GM18909 (cell line): ENCODE measurements around the gene TFDP1.
"Not testable (repeated sequence)": the region's sequence is repeated elsewhere in the genome, so short reads cannot be mapped to it uniquely, and the experiment has no call there.

ENCODE experiments used
- ATAC-seq: cut with Tn5 transposase; IDR thresholded peaks from one replicate; pipeline ENCODE4 v1.9.1; 2021; ENCODE audit warnings: mild to moderate bottlenecking; ENCODE audit not compliant: unreplicated experiment, poor library complexity

TFDP1 gene

GRCh38 chr13:113594066-113594821 is 9.7 kb downstream of the TFDP1 start:
- not testable (repeated sequence) for ATAC-seq

DNA sequence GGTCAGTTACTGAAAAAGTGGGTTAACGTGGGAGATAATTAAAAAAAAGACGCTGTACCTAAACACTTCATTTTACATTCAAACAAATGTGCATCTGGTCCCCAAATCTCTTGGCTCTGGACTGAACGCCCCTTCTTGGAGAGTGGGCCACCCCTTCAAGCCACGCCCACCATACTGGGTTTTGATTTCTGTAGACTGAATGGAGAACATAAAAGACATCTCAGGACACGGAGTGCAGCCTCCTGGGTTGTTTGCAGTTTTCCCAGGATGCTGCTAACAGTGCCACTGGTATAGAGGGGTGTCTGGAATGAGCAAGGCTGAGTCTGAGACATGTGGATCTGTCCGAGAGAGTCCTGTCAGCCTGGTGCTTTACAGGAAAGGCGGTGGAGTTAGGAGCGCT is 10.6 kb downstream of the TFDP1 start:
- ATAC-seq = no peak

DNA sequence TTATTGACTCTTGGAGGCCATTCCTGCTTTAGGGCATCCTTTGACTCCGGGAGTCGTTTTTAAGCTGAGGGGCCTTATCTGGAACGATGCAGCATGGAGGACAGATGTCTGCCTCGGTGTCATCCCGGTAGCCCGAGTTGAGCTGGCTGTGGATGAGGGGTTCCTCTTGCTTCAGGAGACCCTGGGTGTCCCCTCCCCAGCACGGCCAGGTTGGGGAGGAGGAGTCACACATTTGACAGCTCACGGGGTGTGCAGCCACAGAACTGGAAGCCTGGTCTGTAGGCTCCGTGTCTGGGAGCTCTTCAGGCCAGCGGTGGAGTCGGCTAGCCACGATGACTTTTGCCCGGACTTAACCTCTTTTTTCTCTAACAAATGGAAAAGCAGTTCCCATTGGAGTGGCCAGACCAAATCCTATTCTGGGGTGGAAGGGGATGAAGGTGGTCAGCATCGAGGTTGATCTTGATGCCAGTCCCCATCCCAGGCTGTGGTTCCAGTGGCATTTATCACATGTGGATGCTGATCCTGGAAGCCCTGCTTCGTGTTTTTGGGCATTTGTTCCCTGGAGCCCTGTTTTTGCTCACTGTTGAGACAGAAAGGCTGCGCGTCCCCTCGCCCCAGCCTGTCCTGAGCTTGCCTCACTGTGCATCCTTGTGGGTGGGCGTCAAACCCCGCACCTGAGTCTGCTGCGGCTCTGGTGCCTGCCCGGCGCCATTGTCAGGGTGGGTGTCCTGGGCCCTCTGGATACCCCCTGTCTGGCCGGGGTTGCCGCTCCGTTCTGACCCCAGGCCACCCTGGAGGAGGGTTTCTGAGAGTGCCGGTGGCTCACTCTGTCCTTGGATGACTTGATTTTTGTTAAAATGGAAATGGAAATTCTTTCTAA is 12.0 kb downstream of the TFDP1 start:
- no peak for ATAC-seq

DNA sequence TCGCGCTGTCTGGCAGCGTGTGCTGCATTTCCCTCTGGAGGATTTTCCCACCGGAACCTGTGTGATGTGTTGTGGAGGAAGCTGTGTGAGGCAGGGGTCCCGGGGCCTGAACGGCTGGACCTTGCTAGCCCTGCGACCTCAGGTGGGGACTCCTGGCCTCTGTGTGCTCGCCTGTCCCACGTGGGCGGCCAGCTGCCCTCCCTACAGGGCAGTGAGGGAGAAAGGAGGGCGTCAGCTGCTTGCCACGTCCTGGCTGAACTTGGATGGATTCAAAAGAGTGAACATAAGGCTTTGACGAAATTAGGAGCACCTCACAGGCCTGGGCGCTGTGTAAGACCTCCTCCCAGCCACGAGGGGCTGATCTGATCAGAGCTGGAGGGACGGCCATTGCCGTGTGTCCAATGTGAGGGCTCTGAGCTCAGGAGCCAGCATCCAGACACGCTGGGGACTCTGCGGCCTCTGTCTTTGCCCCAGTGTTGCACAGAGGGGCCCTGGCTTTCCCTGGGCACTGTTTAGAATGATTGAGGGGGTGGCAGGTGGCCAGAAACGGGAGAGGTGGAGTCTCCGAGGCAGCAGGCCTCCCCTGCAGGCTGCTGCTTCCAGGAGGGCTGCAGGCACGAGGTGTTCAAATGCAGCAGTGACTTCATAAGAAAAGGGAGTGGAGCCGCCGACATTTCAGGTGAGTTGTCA is 13.0 kb downstream of the TFDP1 start:
- ATAC-seq = no peak

- ATAC-seq = no peak
Measured at GRCh38 chr13:113598081-113598410, 13.5 kb downstream of the TFDP1 start.

DNA sequence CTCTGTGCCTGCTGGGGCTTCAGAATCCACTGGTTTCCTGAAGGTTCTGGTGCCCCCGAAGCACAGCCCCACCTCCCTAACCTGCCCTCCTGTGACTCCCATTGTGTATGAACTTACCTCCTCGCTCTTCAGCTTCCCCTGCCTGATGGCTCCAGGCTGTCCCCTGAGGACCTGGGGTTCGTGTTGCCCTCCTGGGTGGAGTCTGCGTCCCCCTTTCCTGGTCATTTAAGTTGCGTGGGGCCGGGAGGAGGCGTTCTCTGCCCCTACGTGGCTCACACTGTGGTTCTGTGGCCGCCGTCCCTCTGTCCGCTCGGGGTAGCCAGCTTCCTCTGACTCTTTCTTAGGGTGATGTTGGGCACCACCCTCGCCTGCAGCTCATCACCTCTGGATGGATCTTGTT is 13.9 kb downstream of the TFDP1 start:
- ATAC-seq = no peak

DNA sequence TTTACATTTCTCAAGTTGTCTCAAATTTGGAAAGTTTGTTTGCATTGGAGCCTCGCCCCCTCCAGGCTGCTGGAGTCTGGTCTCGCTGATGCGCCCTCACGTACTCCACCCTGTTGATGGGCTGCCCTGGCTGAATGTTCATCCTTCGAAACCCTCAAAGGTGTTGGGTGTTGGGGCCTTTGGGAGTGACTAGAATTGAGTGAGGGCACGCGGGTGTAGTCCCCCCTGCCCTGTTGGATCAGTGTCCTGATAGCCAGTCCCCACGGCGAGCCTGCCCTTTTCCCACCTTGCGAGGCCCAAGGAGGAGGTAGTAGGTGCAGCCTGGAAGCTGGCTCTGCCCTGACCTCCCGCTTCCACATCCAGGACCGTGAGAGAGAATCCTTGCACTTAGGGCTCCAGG is 14.8 kb downstream of the TFDP1 start:
- ATAC-seq = no peak

DNA sequence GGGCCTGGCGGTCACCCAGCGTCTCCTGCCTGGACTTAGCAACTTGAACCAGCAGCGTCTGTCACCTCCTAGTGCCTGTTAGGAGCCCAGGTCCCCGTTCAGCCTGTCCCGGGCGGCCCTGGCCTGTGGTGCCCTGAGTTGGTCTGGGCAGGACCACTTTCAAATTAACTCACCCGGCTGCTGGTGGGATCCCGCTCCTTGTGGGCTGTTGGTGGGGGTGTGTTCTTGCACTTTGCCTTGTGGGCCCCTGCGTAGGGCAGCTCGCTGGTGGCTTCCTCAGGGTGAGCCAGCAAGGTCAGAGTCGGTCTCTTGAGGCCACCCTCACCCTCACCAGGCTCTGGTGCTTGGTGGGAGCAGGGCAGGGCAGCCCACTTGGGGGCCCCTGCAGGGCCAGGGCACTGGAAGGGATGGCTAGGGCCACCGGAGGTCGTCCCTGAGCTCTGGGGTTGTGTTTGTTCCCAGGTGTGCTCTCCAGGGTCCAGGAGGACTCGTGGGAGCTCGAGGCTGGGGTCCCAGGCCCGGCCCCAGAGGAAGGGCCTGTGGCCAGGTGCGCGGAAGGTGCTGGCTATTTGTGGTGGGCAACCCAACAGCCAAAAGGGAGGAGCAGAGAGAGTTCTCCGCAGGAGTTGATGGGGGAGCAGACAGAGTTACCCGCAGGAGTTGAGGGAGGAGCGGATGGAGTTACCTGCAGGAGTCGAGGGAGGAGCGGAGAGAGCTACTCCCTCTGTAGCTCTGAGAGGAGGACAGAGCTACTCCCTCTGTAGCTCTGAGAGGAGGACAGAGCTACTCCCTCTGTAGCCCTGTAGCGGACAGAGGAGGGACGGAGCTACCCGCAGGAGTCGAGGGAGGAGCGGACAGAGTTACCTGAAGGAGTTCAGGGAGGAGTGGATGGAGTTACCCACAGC is 16.9 kb downstream of the TFDP1 start:
- no peak for ATAC-seq

- no peak for ATAC-seq
Measured at GRCh38 chr13:113602291-113602988, 17.9 kb downstream of the TFDP1 start.

DNA sequence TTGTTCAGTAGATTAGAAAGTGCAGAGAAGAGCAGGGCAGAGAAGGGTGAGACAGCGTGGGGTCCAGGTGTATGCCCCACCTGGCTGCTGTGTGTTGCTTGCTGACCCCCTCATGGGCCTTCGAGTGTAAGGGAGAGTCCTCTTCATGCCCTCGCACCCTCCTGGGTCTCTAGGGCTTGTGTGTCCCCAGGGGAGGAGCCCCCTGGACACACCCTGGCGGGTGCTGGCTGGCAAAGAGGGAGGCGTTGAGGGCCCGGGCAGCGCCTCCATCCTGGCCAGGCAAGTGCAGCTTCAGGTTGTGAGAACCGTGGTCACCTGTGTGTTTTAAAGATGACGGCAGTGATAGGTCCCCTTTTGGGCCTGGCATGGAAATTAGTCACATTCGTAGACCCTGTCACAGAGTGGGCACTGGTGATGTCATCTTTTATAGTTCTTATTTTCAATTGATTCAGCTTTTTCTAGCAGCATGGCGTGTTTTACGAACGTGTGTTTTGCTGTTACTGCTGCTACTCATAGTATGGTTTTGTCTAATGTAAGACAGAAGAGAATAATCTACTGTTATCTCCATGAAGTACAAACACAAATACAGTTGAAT is 18.7 kb downstream of the TFDP1 start:
- ATAC-seq = no peak

DNA sequence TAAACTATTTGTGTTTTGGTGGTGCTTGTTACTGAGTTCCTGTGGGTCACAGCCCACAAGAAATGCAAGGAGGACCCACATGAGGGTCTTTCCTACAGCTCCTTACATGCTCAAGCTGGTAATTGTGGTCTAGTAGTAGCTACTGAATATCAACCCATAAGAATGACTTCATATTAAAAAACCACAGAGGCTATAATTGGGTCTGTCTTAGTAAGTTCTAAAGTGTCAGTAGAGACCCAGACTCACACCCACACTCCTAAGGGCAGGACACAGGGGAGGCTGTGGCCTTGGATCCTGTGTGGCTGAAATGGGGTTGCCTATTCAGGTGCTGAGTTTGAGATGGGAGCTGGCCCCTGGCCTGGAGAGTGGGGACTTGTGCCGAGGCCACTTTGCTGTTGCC is 19.6 kb downstream of the TFDP1 start:
- ATAC-seq = no peak

GRCh38 chr13:113605461-113605860 is 20.9 kb downstream of the TFDP1 start:
- no peak for ATAC-seq

GRCh38 chr13:113605866-113606438 is 21.4 kb downstream of the TFDP1 start:
- ATAC-seq = no peak

GRCh38 chr13:113607056-113607888 is 22.7 kb downstream of the TFDP1 start:
- no peak for ATAC-seq

DNA sequence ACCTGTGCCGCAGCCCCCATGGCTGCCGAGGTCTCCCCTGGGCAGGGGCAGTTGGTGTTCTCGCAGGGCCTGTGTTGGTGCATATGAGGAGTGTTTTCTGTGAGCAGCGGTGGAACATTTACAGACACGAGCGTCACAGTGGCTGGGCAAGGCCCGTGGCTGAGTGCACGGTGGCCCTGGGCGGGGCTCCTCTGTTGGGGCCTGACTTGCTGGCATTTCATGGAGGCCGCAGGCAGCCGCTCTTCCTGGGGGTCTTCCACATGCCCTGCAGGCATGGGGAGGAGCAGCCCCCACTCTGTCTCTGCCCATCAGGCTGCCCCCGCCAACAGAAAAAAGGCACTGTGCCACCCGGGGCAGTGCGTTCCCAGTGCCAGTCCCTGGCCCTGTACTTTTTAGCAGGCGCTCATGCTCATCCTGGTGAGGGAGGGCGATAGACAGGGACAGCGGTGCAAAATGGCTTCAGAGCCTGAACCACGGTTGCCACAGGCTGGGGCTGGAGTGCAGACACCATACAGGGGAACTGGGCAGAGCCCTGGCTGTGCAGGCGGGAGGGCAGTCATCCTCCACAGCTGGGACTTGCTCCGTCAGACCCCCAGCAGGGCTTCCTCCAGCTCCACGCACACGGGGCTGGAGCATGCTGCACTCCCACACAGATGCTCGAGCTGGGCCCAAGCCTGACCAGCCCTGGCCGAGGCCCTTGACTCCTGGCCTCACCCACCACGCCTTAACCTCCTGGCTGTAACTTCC is 23.5 kb downstream of the TFDP1 start:
- no peak for ATAC-seq

- ATAC-seq = no peak
Measured at GRCh38 chr13:113608967-113609533, 24.5 kb downstream of the TFDP1 start.

- ATAC-seq = no peak
Measured at GRCh38 chr13:113609616-113610015, 25.1 kb downstream of the TFDP1 start.
